Adrenal gland (tissue), 12 donors: ENCODE measurements around the gene IKZF3. TPM values are rescaled to one million over a fixed set of nuclear protein-coding genes. Genes with fewer than 3 reads are reported as not detected.

Experiments used
- DNase-seq, 7 donors: peaks; one replicate each; pipeline ENCODE4 v3.0.0-alpha.2; 2019 to 2020
- H3K27ac ChIP-seq, 5 donors: fragments of 200-600 bp; sonication (generic) in 4 of 5; 1 replicate in 3 of 5; 2 replicates in 2 of 5; pipeline versions ENCODE4 v1.5.1 to v1.8.0; 2016 to 2020; ENCODE audit warnings: mild to moderate bottlenecking in 1 of 5
- H3K27me3 ChIP-seq: fragments of 200-600 bp; 2 replicates; pipeline ENCODE4 v1.8.0; 2021
- H3K36me3 ChIP-seq, 2 donors: fragments of 200-600 bp; replicated peaks in 1 of 2; 1 replicate in 1 of 2; 2 replicates in 1 of 2; pipeline versions ENCODE4 v1.5.1 to v1.8.0; 2018 to 2022
- H3K4me1 ChIP-seq, 2 donors: fragments of 200-600 bp; replicated peaks in 1 of 2; 1 replicate in 1 of 2; 2 replicates in 1 of 2; pipeline versions ENCODE4 v1.5.1 to v1.8.0; 2018 to 2021
- H3K4me3 ChIP-seq, 4 donors: fragments of 200-600 bp; sonication (generic) in 3 of 4; one replicate each; pipeline ENCODE4 v1.5.1; 2016 to 2018
- H3K9me3 ChIP-seq, 3 donors: fragments of 200-600 bp; sonication (generic) in 1 of 3; replicated peaks in 1 of 3; 1 replicate in 2 of 3; 2 replicates in 1 of 3; pipeline versions ENCODE4 v1.5.1 to v1.8.0; 2016 to 2021
- POLR2A ChIP-seq, 2 donors: fragments of 450-650 bp; IDR thresholded peaks; one replicate each; pipeline ENCODE4 v1.6.1; 2017; ENCODE audit warnings: antibody characterized with exemption in 2 of 2, mild to moderate bottlenecking in 2 of 2, moderate library complexity in 1 of 2
- WGBS, 4 donors: extraction: QIAGEN DNeasy Blood & Tissue Kit in 2 of 4; methylation state at CpG; one replicate each; pipeline versions ENCODE4 v1.1.5 to v1.1.7; 2013 to 2017; 5-methylcytosine and 5-hydroxymethylcytosine counted together
- intact Hi-C, 2 donors: fragments of 100-400 bp; cut with DNase I; formaldehyde crosslinking; loops; one replicate each; pipeline versions ENCODE4 v1.14.1 to v1.15.0; 2022 to 2023
- polyA plus RNA-seq, 3 donors: library from polyadenylated mRNA; stranded (reverse); fragments of 200-250 nt in 2 of 3; fragments of 350-450 nt in 1 of 3; fragmentation: Illumina TruSeq in 1 of 3; extraction: RNeasy Lipid Tissue Mini Kit (QIAGEN cat#74804) in 1 of 3; gene quantifications; one replicate each; pipeline ENCODE4 v1.2.3, GENCODE V29; 2013 to 2014
- total RNA-seq, 9 donors: library from RNA; depleted of rRNA in 4 of 9; stranded (reverse); fragments of >200 nt in 4 of 9; fragments of 120-200 nt in 1 of 9; fragmentation: NEBNext Ultra II Directional in 1 of 9; extraction: Animal tissue kit (Norgen Biotek cat#: 25700) in 1 of 9; gene quantifications; one replicate each; pipeline versions ENCODE4 v1.1.0 to v1.2.4, GENCODE V29; 2013 to 2023
- TF ChIP-seq, protein P1 (sequence below), 6 experiments: fragments of 450-650 bp in 4 of 6; fragments of 200-600 bp in 2 of 6; sonication (generic) in 1 of 6; IDR thresholded peaks; 1 replicate in 5 of 6; 2 replicates in 1 of 6; pipeline versions ENCODE4 v1.5.1 to v1.8.0; 2016 to 2021; ENCODE audit warnings: antibody characterized with exemption in 6 of 6, mild to moderate bottlenecking in 2 of 6, moderate library complexity in 1 of 6
- donor health status: healthy with polysubstance abuse.
- donor health status: Bipolar disorder and iron deficiency.
- donor health status: DM: yes; HTN: yes; CAD: no.
- donor health status: DM: no; HTN: no; CAD: no.
- donor health status: DM: no; HTN: no; CAD: no.
- donor health status: DM: yes; HTN: yes; CAD: no.

The IKZF3 gene
- total and polyA plus RNA-seq, 12 donors = 0.06 to 3.6 (median 0.86) TPM

DNA sequence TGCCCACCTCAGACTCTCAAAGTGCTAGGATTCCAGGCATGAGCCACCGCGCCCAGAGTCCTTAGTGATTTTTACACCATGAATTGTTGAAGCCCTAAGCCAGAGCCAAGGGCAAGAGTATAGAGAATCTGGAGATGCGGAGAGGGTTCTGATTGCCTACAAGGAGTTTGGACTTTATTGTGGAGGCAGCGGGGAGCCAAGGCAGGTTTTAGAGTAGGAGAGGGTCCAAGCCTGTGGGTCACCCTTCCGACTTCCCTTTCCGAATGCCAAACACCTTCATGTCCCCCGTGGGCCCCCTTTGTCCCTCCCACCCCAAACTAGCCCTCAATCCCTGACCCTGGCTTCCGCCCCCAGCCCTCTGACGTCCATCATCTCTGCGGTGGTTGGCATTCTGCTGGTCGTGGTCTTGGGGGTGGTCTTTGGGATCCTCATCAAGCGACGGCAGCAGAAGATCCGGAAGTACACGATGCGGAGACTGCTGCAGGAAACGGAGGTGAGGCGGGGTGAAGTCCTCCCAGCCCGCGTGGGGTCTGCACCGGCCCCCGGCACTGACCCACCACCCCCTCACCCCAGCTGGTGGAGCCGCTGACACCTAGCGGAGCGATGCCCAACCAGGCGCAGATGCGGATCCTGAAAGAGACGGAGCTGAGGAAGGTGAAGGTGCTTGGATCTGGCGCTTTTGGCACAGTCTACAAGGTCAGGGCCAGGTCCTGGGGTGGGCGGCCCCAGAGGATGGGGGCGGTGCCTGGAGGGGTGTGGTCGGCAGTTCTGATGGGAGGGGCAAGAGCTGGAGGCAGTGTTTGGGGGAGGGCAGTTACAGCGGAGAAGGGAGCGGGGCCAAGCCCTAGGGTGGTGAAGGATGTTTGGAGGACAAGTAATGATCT is 140.9 kb downstream of the IKZF3 start:
- WGBS, 4 donors = 77 to 88% (median 78%) methylated on average over 17 to 34 of the region's 34 CpGs
- Histone ChIP-seq H3K27me3 (no peaks in the 10 kb centered on the region), H3K4me3 (no peak overlapping the region), H3K27ac (no peak overlapping the region), H3K4me1 (no peaks in the 10 kb centered on the region), H3K9me3 (no peaks in the 10 kb centered on the region), H3K36me3 (no peaks in the 10 kb centered on the region)
- no peak for TF ChIP-seq POLR2A (IDR thresholded peaks at IDR 0.05)
- TF ChIP-seq, protein P1, sequence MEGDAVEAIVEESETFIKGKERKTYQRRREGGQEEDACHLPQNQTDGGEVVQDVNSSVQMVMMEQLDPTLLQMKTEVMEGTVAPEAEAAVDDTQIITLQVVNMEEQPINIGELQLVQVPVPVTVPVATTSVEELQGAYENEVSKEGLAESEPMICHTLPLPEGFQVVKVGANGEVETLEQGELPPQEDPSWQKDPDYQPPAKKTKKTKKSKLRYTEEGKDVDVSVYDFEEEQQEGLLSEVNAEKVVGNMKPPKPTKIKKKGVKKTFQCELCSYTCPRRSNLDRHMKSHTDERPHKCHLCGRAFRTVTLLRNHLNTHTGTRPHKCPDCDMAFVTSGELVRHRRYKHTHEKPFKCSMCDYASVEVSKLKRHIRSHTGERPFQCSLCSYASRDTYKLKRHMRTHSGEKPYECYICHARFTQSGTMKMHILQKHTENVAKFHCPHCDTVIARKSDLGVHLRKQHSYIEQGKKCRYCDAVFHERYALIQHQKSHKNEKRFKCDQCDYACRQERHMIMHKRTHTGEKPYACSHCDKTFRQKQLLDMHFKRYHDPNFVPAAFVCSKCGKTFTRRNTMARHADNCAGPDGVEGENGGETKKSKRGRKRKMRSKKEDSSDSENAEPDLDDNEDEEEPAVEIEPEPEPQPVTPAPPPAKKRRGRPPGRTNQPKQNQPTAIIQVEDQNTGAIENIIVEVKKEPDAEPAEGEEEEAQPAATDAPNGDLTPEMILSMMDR (IDR thresholded peaks at IDR 0.05) = no peak
- DNase-seq = no peak
- intact Hi-C loops = no loop called here

DNA sequence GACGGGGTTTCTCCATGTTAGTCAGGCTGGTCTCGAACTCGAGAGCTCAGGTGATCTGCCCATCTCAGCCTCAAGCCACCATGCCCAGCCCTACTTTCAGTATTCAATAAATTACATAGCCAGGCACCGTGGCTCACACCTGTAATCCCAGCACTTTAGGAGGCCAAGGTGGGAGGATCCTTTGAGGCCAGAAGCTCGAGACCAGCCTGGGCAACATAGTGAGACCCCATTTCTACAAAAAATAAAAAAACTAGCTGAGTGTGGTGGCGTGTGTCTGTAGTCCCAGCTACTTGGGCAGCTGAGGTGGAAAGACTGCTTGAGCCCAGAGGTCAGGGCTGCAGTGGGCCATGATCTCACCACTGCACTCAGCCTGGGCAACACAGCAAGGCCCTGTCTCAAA is 142.0 kb downstream of the IKZF3 start:
- H3K9me3 ChIP-seq = no peaks in the 10 kb centered on the region
- no peak overlapping the region for H3K4me3 ChIP-seq
- no peak overlapping the region for H3K27ac ChIP-seq
- intact Hi-C loops = no loop called here
- WGBS, 4 donors = 93 to 95% (median 95%) methylated on average over 6 of the region's 6 CpGs
- TF ChIP-seq, protein P1 (IDR thresholded peaks at IDR 0.05) = no peak
- no peak for TF ChIP-seq POLR2A (IDR thresholded peaks at IDR 0.05)
- no peaks in the 10 kb centered on the region for H3K27me3 ChIP-seq
- no peaks in the 10 kb centered on the region for H3K36me3 ChIP-seq
- H3K4me1 ChIP-seq = no peaks in the 10 kb centered on the region
- no peak for DNase-seq

DNA sequence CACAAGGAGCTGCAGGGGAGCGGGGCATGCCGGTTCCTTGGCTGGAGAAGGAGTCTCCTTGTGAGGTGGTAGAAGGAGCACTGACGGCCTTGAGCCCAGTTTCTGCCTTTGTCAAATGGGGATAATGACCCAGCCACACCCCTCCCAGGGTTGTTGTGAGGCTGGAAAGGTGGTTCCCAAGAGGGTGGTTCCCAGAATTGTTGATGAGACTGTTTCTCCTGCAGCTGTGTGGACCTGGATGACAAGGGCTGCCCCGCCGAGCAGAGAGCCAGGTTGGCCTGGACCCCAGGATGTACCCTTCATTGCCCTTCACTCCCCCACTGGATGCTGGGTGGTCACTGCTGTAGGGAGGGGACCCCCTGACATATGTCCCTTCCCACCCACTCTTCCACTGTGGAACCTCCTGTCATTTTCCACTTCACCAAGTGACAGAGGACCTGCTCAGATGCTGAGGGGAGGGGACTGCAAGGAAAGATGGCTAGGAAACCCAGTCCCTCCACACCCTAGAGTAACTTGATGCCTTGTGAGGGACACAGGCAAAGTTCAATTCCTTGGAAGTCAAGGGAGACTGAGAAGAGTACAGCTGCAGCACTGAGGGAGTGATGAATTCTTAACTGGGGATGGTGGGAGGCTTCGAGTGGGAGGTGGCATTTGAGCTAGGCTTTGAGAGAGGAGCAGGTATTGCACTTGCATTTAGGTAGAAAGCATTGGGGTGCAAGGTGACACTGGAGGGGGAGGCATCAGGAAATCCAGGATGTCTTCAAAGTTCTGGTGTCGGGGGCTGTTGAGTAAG is 144.4 kb downstream of the IKZF3 start:
- Histone ChIP-seq H3K4me3 (no peak overlapping the region), H3K27ac (no peak overlapping the region), H3K27me3 (no peaks in the 10 kb centered on the region), H3K36me3 (no peaks in the 10 kb centered on the region), H3K9me3 (no peaks in the 10 kb centered on the region), H3K4me1 (no peaks in the 10 kb centered on the region)
- TF ChIP-seq POLR2A (IDR thresholded peaks at IDR 0.05) = no peak
- DNase-seq = no peak
- intact Hi-C loops = no loop called here
- 88 to 93% (median 91%) methylated on average over 5 to 7 of the region's 7 CpGs for WGBS, 4 donors

DNA sequence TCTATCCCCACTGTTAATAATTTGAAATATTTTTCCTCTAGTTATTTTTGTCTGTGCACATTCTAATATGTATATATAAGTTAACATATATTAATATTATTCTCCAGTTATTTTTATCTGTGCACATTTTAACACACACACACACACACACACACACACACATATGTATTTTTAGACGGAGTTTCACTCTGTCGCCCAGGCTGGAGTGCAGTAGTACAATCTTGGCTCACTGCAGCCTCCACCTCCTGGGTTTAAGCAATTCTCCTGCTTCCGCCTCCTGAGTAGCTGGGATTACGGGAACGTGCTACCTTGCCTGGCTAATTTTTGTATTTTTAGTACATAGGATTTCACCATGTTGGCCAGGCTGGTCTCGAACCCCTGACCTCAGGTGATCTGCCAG is 146.5 kb downstream of the IKZF3 start:
- Histone ChIP-seq H3K9me3 (no peaks in the 10 kb centered on the region), H3K4me3 (no peak overlapping the region), H3K27ac (no peak overlapping the region), H3K36me3 (no peaks in the 10 kb centered on the region), H3K4me1 (no peaks in the 10 kb centered on the region), H3K27me3 (no peaks in the 10 kb centered on the region)
- TF ChIP-seq, protein P1 (IDR thresholded peaks at IDR 0.05) = no peak
- no peak for TF ChIP-seq POLR2A (IDR thresholded peaks at IDR 0.05)
- intact Hi-C loops = no loop called here
- no peak for DNase-seq
- 85 to 88% (median 87%) methylated on average over 6 of the region's 6 CpGs for WGBS, 4 donors
